ENCODE data around the gene OR5H1.
"Not testable (repeated sequence)": the region's sequence is repeated elsewhere in the genome, so short reads cannot be mapped to it uniquely, and the experiment has no call there.

Gene OR5H1

DNA sequence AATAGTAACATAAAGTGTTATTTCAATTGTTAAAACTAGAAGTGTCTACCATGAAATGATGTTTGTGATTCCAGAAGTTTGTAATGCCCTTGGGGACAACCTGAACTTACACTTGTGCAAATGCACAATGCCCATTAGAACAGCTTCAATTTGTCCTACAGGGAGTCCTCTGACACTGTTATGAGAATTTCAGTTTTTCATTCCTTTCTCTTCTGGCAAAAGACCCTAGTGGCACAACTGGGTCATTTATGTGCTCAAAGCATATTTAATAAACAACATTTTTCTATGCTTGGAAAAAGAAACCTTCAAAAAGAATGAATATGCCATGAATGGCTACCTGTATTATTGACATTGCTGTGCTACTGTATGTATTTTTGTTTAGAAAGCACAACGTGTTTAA lies at the start of gene OR5H1:
Gene OR5H1, plus strand, starts transcription at position 301 of the 400 bp plus-strand sequence. CDS start 1,977 bp downstream, outside the sequence.
- H3K9me3 ChIP-seq (ENCODE audit: control insufficient read depth, low read length) = no peaks in the 10 kb centered on the region
- H3K9ac ChIP-seq (ENCODE audit: low read length) = no peak within 1 kb of the TSS
- no peak within 1 kb of the TSS for H3K4me3 ChIP-seq (ENCODE audit: low read length)
- H3K4me1 ChIP-seq (ENCODE audit: control insufficient read depth, insufficient read depth, low read length) = no peaks in the 10 kb centered on the region
- H3K36me3 ChIP-seq (ENCODE audit: control insufficient read depth, insufficient read depth, low read length) = no peaks in the 10 kb centered on the region
- no peaks in the 10 kb centered on the region for H3K27me3 ChIP-seq (ENCODE audit: control insufficient read depth, insufficient read depth, low read length)

DNA sequence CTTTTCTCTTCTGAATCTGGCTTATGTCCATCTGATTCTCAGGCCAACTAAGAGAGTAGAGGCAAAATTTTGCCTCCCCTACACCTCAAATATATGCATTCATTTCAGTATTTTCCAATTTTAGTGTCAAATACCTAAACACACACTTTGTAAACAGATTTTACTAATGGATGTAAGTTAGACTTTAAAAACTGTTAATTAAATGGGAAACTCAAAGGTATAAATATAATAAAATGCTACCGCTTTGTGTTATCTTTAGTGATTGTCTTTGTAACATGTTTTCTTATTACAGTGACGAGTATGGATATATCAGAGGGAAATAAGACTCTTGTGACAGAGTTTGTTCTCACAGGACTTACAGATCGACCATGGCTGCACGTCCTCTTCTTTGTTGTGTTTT lies 43.6 kb upstream of the OR5H1 start, which contains the start of gene OR5AC2:
Gene OR5AC2, plus strand, starts transcription at position 301 of the 400 bp plus-strand sequence. Its CDS starts 0 bp downstream, at position 301.
- H3K4me3 ChIP-seq (ENCODE audit: low read length) = no peak within 1 kb of the TSS
- H3K4me1 ChIP-seq (ENCODE audit: control insufficient read depth, insufficient read depth, low read length) = no peaks in the 10 kb centered on the region
- H3K36me3 ChIP-seq (ENCODE audit: control insufficient read depth, insufficient read depth, low read length) = no peaks in the 10 kb centered on the region
- H3K9ac ChIP-seq (ENCODE audit: low read length) = no peak within 1 kb of the TSS
- H3K27me3 ChIP-seq (ENCODE audit: control insufficient read depth, insufficient read depth, low read length) = no peaks in the 10 kb centered on the region
- H3K9me3 ChIP-seq (ENCODE audit: control insufficient read depth, low read length) = no peaks in the 10 kb centered on the region

DNA sequence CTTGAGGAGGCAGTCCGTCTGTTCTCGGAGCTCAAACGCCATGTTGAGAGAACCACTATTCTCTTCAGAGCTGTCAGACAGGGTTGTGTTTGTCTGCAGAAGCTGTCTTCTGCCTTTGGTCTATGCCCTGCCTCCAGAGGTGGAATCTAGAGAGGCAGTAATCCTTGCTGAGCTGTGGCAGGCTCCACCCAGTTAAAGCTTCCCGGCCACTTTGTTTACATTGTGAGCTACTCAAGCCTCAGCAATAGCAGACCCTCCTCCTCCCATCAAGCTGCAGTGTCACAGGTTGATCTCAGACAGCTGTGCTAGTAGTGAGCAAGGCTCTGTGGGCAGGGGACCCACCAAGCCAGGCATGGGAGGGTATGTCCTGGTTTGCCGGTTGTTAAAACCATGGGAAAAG lies 34.6 kb upstream of the OR5H1 start:
- Histone ChIP-seq H3K4me3 (ENCODE audit: low read length) (no peak overlapping the region), H3K4me1 (ENCODE audit: control insufficient read depth, insufficient read depth, low read length) (no peaks in the 10 kb centered on the region)

DNA sequence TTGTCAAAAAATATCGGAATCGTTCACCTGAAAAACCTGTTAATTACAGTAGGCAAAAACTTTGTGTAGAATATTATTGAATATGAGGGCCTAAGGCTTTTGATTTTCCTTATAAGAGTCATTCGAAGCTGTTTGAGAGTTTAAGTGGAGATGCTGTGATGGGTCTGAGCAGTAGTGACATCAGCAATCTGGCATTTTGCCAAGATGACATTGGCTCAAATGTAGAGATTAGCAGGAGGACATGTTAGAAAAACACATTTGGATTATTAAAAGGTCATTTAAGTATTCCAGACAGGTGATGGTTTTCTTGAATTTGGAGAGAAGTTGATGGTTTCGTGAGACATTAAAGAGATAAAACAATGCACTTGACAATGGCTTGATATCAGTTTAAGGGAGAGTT lies 30.7 kb upstream of the OR5H1 start:
- no peak overlapping the region for H3K4me3 ChIP-seq (ENCODE audit: low read length)
- no peaks in the 10 kb centered on the region for H3K27me3 ChIP-seq (ENCODE audit: control insufficient read depth, insufficient read depth, low read length)
- no peaks in the 10 kb centered on the region for H3K4me1 ChIP-seq (ENCODE audit: control insufficient read depth, insufficient read depth, low read length)
- H3K9ac ChIP-seq (ENCODE audit: low read length) = no peak overlapping the region
- H3K9me3 ChIP-seq (ENCODE audit: control insufficient read depth, low read length) = no peaks in the 10 kb centered on the region
- no peaks in the 10 kb centered on the region for H3K36me3 ChIP-seq (ENCODE audit: control insufficient read depth, insufficient read depth, low read length)

More for the DNA sequence above, 34.6 kb upstream of the OR5H1 start:
- no peaks in the 10 kb centered on the region for H3K36me3 ChIP-seq (ENCODE audit: control insufficient read depth, insufficient read depth, low read length)
- no peaks in the 10 kb centered on the region for H3K9me3 ChIP-seq (ENCODE audit: control insufficient read depth, low read length)
- H3K27me3 ChIP-seq (ENCODE audit: control insufficient read depth, insufficient read depth, low read length) = no peaks in the 10 kb centered on the region
- H3K9ac ChIP-seq (ENCODE audit: low read length) = no peak overlapping the region

- H3K27me3 ChIP-seq (ENCODE audit: control insufficient read depth, insufficient read depth, low read length) = no peaks in the 10 kb centered on the region
- no peaks in the 10 kb centered on the region for H3K36me3 ChIP-seq (ENCODE audit: control insufficient read depth, insufficient read depth, low read length)
- no peaks in the 10 kb centered on the region for H3K4me1 ChIP-seq (ENCODE audit: control insufficient read depth, insufficient read depth, low read length)
- no peak overlapping the region for H3K4me3 ChIP-seq (ENCODE audit: low read length)
- H3K9me3 ChIP-seq (ENCODE audit: control insufficient read depth, low read length) = no peaks in the 10 kb centered on the region
- H3K9ac ChIP-seq (ENCODE audit: low read length) = no peak overlapping the region
These were observed 22.4 kb upstream of the OR5H1 start for GRCh38 chr3:98108162-98108561.

DNA sequence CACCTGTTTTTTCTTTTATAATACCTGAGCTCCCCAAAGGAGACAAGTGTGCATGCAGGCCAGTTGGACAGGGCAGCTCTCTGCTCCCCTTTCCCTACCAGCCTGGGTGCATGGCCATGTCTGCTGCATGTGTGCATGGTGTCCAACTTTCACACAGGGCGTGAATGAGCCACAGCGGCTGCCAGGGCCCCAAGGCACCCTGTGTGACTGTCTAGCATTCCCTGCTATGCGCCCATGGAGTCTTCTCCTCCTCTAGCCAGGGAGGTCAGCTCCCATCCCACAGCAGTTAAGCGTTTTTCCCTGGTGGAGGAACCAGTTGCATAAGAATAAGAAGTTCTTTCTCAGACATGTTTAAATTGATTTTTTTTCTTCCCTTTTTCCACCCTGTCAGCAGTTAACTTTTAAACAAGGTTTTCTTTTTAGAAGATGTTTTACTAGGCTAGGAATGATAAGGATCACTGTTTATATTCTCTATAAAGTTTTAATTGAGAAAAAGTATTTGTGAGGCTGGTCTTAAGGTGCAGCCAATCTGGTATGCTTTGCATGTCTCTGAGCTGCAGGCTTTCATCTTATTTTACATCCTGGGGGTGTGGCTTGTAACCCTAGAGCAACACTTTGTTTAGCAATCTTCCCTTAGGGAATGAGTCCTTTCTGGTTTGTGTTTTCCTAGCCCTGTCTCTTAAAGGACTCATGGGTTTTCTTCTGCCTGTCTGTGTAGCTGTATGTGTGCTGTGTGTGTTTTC lies 20.5 kb upstream of the OR5H1 start:
- H3K9ac ChIP-seq (ENCODE audit: low read length) = no peak overlapping the region
- H3K4me1 ChIP-seq (ENCODE audit: control insufficient read depth, insufficient read depth, low read length) = no peaks in the 10 kb centered on the region
- no peaks in the 10 kb centered on the region for H3K9me3 ChIP-seq (ENCODE audit: control insufficient read depth, low read length)
- no peaks in the 10 kb centered on the region for H3K36me3 ChIP-seq (ENCODE audit: control insufficient read depth, insufficient read depth, low read length)
- H3K4me3 ChIP-seq (ENCODE audit: low read length) = no peak overlapping the region
- H3K27me3 ChIP-seq (ENCODE audit: control insufficient read depth, insufficient read depth, low read length) = no peaks in the 10 kb centered on the region

GRCh38 chr3:98110550-98110908 lies 20.0 kb upstream of the OR5H1 start:
- H3K9me3 ChIP-seq (ENCODE audit: control insufficient read depth, low read length) = no peaks in the 10 kb centered on the region

GRCh38 chr3:98114264-98114663 lies 16.3 kb upstream of the OR5H1 start:
- Histone ChIP-seq H3K36me3 (ENCODE audit: control insufficient read depth, insufficient read depth, low read length) (no peaks in the 10 kb centered on the region), H3K27me3 (ENCODE audit: control insufficient read depth, insufficient read depth, low read length) (no peaks in the 10 kb centered on the region), H3K9me3 (ENCODE audit: control insufficient read depth, low read length) (no peaks in the 10 kb centered on the region), H3K4me1 (ENCODE audit: control insufficient read depth, insufficient read depth, low read length) (no peaks in the 10 kb centered on the region), H3K4me3 (ENCODE audit: low read length) (no peak overlapping the region), H3K9ac (ENCODE audit: low read length) (no peak overlapping the region)

More at GRCh38 chr3:98110550-98110908, 20.0 kb upstream of the OR5H1 start:
- Histone ChIP-seq H3K4me1 (ENCODE audit: control insufficient read depth, insufficient read depth, low read length) (no peaks in the 10 kb centered on the region), H3K27me3 (ENCODE audit: control insufficient read depth, insufficient read depth, low read length) (no peaks in the 10 kb centered on the region), H3K4me3 (ENCODE audit: low read length) (no peak overlapping the region), H3K36me3 (ENCODE audit: control insufficient read depth, insufficient read depth, low read length) (no peaks in the 10 kb centered on the region), H3K9ac (ENCODE audit: low read length) (no peak overlapping the region)

GRCh38 chr3:98115717-98116116 lies 14.8 kb upstream of the OR5H1 start:
- no peak overlapping the region for H3K9ac ChIP-seq (ENCODE audit: low read length)

GRCh38 chr3:98136631-98137030 lies 6.1 kb downstream of the OR5H1 start:
- H3K4me3 ChIP-seq (ENCODE audit: low read length) = no peak overlapping the region
- no peaks in the 10 kb centered on the region for H3K9me3 ChIP-seq (ENCODE audit: control insufficient read depth, low read length)
- H3K4me1 ChIP-seq (ENCODE audit: control insufficient read depth, insufficient read depth, low read length) = no peaks in the 10 kb centered on the region
- no peak overlapping the region for H3K9ac ChIP-seq (ENCODE audit: low read length)
- H3K27me3 ChIP-seq (ENCODE audit: control insufficient read depth, insufficient read depth, low read length) = no peaks in the 10 kb centered on the region
- H3K36me3 ChIP-seq (ENCODE audit: control insufficient read depth, insufficient read depth, low read length) = no peaks in the 10 kb centered on the region

More at GRCh38 chr3:98115717-98116116, 14.8 kb upstream of the OR5H1 start:
- Histone ChIP-seq H3K4me3 (ENCODE audit: low read length) (no peak overlapping the region), H3K27me3 (ENCODE audit: control insufficient read depth, insufficient read depth, low read length) (no peaks in the 10 kb centered on the region), H3K9me3 (ENCODE audit: control insufficient read depth, low read length) (no peaks in the 10 kb centered on the region), H3K4me1 (ENCODE audit: control insufficient read depth, insufficient read depth, low read length) (no peaks in the 10 kb centered on the region), H3K36me3 (ENCODE audit: control insufficient read depth, insufficient read depth, low read length) (no peaks in the 10 kb centered on the region)

GRCh38 chr3:98137826-98138557 lies 7.5 kb downstream of the OR5H1 start:
- H3K9me3 ChIP-seq (ENCODE audit: control insufficient read depth, low read length); H3K4me1 ChIP-seq (ENCODE audit: control insufficient read depth, insufficient read depth, low read length); H3K4me3 ChIP-seq (ENCODE audit: low read length); H3K36me3 ChIP-seq (ENCODE audit: control insufficient read depth, insufficient read depth, low read length); H3K9ac ChIP-seq (ENCODE audit: low read length); H3K27me3 ChIP-seq (ENCODE audit: control insufficient read depth, insufficient read depth, low read length): not testable (repeated sequence)

DNA sequence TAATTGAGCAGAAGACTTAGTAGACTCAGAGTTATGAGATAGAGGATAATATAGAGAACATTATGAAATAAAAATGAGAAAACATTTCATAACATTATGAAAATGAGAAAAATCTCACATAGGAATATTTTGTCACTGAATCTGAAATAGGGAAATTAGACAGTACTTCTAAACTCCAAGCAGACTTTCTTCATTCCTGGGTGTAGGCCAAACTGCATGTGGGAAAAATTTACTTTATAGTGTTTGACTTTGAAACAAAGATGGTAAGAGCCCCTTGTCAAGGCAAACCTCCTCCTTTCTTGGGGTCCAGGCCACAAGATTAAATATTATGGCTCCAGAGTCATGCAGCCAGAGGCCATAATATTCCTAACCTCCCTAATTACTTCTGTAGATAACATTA lies 10.0 kb downstream of the OR5H1 start:
- Histone ChIP-seq H3K9ac (ENCODE audit: low read length) (no peak overlapping the region), H3K9me3 (ENCODE audit: control insufficient read depth, low read length) (no peaks in the 10 kb centered on the region), H3K27me3 (ENCODE audit: control insufficient read depth, insufficient read depth, low read length) (no peaks in the 10 kb centered on the region), H3K4me3 (ENCODE audit: low read length) (no peak overlapping the region), H3K36me3 (ENCODE audit: control insufficient read depth, insufficient read depth, low read length) (no peaks in the 10 kb centered on the region), H3K4me1 (ENCODE audit: control insufficient read depth, insufficient read depth, low read length) (no peaks in the 10 kb centered on the region)

Data from mucosa of stomach (tissue), 1 donor.